Neural crest cell (in vitro differentiated cells): ENCODE data around the gene GNE. TPM values are rescaled to one million over a fixed set of nuclear protein-coding genes. Genes with fewer than 3 reads are reported as not detected.

Experiments used
- DNase-seq: peaks from one replicate; pipeline ENCODE4 v3.0.0; 2021; ENCODE audit warnings: low read depth, mixed read lengths, low spot score
- H3K27ac Mint-ChIP-seq: one replicate; pipeline ENCODE4 v1.8.0; 2021; ENCODE audit warnings: mild to moderate bottlenecking, mixed read lengths; ENCODE audit not compliant: unreplicated experiment
- H3K27me3 Mint-ChIP-seq: 2 replicates; pipeline ENCODE4 v1.8.0; 2021; ENCODE audit warnings: low read depth, mild to moderate bottlenecking, mixed read lengths
- H3K36me3 Mint-ChIP-seq: 2 replicates; pipeline ENCODE4 v1.8.0; 2021; ENCODE audit warnings: low read depth, mild to moderate bottlenecking, mixed read lengths
- H3K4me1 Mint-ChIP-seq: 2 replicates; pipeline ENCODE4 v1.8.0; 2021; ENCODE audit warnings: mixed read lengths
- H3K4me3 Mint-ChIP-seq: one replicate; pipeline ENCODE4 v1.8.0; 2021; ENCODE audit warnings: mild to moderate bottlenecking, mixed read lengths
- H3K9me3 Mint-ChIP-seq: 2 replicates; pipeline ENCODE4 v1.8.0; 2021; ENCODE audit warnings: mixed read lengths
- total RNA-seq: library from RNA; stranded (reverse); gene quantifications from 2 replicates; pipeline ENCODE4 v1.2.1, GENCODE V29; 2021
- TF ChIP-seq, protein P1 (sequence below): fragments of 200-600 bp; sonication (generic); conservative IDR thresholded peaks from 2 replicates; pipeline ENCODE4 v1.5.0; 2021; ENCODE audit warnings: antibody characterized with exemption, mild to moderate bottlenecking

The GNE gene
- total RNA-seq, 1 donor from 2014 or later = 24.6 TPM

DNA sequence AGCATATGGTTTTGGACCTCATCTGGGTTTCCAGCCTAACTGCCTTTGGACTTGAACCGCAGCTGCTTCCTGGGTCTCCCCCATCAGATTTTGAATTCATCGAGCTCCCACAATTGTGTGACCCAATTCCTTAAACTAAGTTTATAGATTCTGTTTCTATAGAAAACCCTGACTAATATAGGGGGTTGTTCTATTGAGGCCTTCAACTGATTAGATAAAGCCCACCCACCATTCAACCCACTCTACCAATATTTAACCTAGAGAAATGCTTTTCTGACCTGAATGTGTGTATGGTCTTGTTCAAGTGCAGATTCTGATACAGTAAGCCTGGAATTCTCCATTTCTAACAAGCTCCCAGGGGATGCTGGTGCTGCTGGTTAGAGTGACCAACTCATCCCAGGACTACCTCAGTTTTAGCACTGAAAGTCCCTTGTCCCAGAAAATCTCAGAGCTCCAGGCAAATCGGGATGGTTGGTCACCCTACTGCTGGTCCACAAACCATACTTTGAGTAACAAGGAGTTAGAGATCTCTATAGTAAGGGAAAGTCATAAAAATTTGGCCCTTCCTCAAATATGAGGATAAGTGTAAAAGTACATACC, 31.7 kb upstream of the GNE start:
- Mint-ChIP-seq H3K4me1 (peaks cover 10% of the 10 kb centered on the region), H3K36me3 (no peaks in the 10 kb centered on the region), H3K27ac (no peak overlapping the region), H3K27me3 (no peaks in the 10 kb centered on the region), H3K9me3 (no peaks in the 10 kb centered on the region), H3K4me3 (no peak overlapping the region)
- no peak for DNase-seq
- TF ChIP-seq, protein P1, sequence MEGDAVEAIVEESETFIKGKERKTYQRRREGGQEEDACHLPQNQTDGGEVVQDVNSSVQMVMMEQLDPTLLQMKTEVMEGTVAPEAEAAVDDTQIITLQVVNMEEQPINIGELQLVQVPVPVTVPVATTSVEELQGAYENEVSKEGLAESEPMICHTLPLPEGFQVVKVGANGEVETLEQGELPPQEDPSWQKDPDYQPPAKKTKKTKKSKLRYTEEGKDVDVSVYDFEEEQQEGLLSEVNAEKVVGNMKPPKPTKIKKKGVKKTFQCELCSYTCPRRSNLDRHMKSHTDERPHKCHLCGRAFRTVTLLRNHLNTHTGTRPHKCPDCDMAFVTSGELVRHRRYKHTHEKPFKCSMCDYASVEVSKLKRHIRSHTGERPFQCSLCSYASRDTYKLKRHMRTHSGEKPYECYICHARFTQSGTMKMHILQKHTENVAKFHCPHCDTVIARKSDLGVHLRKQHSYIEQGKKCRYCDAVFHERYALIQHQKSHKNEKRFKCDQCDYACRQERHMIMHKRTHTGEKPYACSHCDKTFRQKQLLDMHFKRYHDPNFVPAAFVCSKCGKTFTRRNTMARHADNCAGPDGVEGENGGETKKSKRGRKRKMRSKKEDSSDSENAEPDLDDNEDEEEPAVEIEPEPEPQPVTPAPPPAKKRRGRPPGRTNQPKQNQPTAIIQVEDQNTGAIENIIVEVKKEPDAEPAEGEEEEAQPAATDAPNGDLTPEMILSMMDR = no peak

DNA sequence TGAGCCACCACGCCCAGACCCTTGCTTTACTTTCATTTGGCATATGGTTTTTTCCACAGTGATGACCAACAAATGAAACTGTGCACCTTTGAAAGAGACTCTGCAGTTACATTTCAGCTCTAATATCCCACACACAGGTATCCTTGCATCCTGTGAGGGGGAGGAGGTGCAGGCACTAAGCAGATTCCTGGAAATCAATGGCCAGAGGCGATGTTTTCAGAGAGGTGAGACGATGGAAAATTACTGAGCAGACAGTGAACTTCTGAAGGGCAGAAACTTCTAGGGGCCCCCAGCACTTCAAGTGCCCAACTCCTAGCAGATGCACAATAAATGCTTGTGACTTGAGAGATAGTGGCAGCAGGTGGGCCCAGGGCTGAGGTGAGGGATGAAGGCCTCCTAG, 29.8 kb upstream of the GNE start:
- H3K9me3 Mint-ChIP-seq = no peaks in the 10 kb centered on the region
- H3K4me1 Mint-ChIP-seq = peaks cover 10% of the 10 kb centered on the region
- H3K36me3 Mint-ChIP-seq = no peaks in the 10 kb centered on the region
- DNase-seq = no peak
- no peaks in the 10 kb centered on the region for H3K27me3 Mint-ChIP-seq
- no peak overlapping the region for H3K27ac Mint-ChIP-seq
- H3K4me3 Mint-ChIP-seq = no peak overlapping the region
- TF ChIP-seq, protein P1 = no peak

DNA sequence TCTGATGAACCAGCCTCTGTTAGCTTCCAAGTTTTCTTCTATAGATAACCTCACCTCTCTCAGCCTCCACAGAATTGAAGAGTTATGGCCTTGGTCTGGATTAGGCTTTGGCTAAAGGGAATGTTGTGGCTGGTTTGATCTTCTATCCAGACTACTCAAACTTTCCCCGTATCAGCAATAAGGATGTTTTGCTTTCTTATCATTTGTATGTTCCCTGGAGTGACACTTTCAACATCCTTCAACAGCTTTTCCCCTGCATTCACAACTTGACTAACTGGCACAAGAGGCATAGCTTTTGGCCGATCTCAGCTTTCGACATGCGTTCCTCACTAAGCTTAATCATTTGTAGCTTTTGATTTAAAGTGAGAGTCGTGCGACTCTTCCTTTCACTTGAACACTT, 28.1 kb upstream of the GNE start:
- Mint-ChIP-seq H3K9me3 (no peaks in the 10 kb centered on the region), H3K4me1 (peaks cover 4% of the 10 kb centered on the region), H3K4me3 (no peak overlapping the region), H3K27me3 (no peaks in the 10 kb centered on the region), H3K36me3 (no peaks in the 10 kb centered on the region), H3K27ac (no peak overlapping the region)
- DNase-seq = no peak
- TF ChIP-seq, protein P1 = no peak

DNA sequence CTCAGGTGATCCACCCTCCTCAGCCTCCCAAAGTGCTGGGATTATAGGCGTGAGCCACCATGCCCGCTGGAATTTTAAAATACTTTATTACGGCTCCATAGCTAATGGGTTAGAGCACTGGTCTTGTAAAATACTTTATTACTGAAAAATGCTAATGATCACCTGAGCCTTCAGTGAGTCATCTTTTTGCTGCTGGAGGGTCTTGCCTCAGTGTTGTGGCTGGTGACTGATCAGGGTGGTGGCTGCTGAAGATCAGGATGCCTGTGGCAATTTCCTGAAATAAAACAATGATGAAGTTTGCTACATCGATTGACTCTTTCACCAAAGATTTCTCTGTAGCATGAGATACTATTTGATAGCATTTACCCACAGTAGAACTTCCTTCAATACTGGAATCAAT, 26.0 kb upstream of the GNE start:
- H3K4me1 Mint-ChIP-seq = no peaks in the 10 kb centered on the region
- H3K36me3 Mint-ChIP-seq = no peaks in the 10 kb centered on the region
- no peak for DNase-seq
- no peak overlapping the region for H3K4me3 Mint-ChIP-seq
- no peak overlapping the region for H3K27ac Mint-ChIP-seq
- TF ChIP-seq, protein P1 = no peak
- H3K9me3 Mint-ChIP-seq = no peaks in the 10 kb centered on the region
- no peaks in the 10 kb centered on the region for H3K27me3 Mint-ChIP-seq

DNA sequence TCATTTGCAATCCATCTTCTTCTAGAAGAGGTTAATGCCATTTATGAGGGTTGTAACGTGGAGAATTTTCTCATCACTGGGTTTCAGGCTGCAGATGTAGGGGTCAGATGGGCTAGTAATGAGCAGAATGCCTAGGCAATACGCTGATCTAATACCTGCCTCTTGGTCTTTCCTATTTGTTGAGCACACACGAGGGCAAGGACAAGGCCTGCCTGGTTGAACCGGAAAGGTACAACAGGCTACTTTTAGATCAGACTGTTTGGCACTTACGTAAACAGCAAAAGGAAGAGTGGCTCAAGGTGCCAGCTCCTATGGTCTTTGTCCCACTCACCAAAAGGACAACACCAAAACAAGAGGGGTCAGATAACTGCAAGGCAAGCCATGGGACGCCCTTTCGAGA, 24.0 kb upstream of the GNE start:
- no peak for DNase-seq
- Mint-ChIP-seq H3K9me3 (no peaks in the 10 kb centered on the region), H3K27ac (no peak overlapping the region), H3K4me1 (no peaks in the 10 kb centered on the region), H3K36me3 (no peaks in the 10 kb centered on the region), H3K4me3 (no peak overlapping the region), H3K27me3 (no peaks in the 10 kb centered on the region)
- TF ChIP-seq, protein P1 = no peak
